HEK293 (cell line): ENCODE measurements around the gene ITGA3.

Experiments
- GLI4 ChIP-seq: fragments of 450-650 bp; formaldehyde crosslinking; IDR thresholded peaks from 2 replicates; pipeline ENCODE4 v1.5.1; 2016; ENCODE audit warnings: missing biosample characterization, missing genetic modification characterization
- HIC1 ChIP-seq: fragments of 450-650 bp; formaldehyde crosslinking; IDR thresholded peaks from 2 replicates; pipeline ENCODE4 v1.5.1; 2016; ENCODE audit warnings: missing biosample characterization, missing genetic modification characterization
- INSM2 ChIP-seq: fragments of 450-650 bp; formaldehyde crosslinking; IDR thresholded peaks from 2 replicates; pipeline ENCODE4 v1.5.1; 2016; ENCODE audit warnings: missing biosample characterization, missing genetic modification characterization
- KLF7 ChIP-seq: fragments of 450-650 bp; formaldehyde crosslinking; IDR thresholded peaks from 2 replicates; pipeline ENCODE4 v1.5.1; 2016; ENCODE audit warnings: missing biosample characterization, missing genetic modification characterization, borderline replicate concordance
- KLF9 ChIP-seq: fragments of 450-650 bp; formaldehyde crosslinking; IDR thresholded peaks from 2 replicates; pipeline ENCODE4 v1.5.1; 2016; ENCODE audit warnings: missing biosample characterization, missing genetic modification characterization, low read depth
- REPIN1 ChIP-seq: fragments of 450-650 bp; formaldehyde crosslinking; IDR thresholded peaks from 2 replicates; pipeline ENCODE4 v1.5.1; 2017; ENCODE audit warnings: missing biosample characterization, missing genetic modification characterization, low read depth
- SP2 ChIP-seq: fragments of 450-650 bp; formaldehyde crosslinking; IDR thresholded peaks from 2 replicates; pipeline ENCODE4 v1.5.1; 2016; ENCODE audit warnings: missing biosample characterization, missing genetic modification characterization
- YY1 ChIP-seq: fragments of 450-650 bp; formaldehyde crosslinking; IDR thresholded peaks from 2 replicates; pipeline ENCODE4 v1.5.1; 2018; ENCODE audit warnings: missing biosample characterization, missing genetic modification characterization
- YY2 ChIP-seq: fragments of 450-650 bp; formaldehyde crosslinking; IDR thresholded peaks from 2 replicates; pipeline ENCODE4 v1.5.1; 2016; ENCODE audit warnings: missing biosample characterization, missing genetic modification characterization
- ZBTB10 ChIP-seq: fragments of 450-650 bp; formaldehyde crosslinking; IDR thresholded peaks from 2 replicates; pipeline ENCODE4 v1.5.1; 2016; ENCODE audit warnings: missing biosample characterization, missing genetic modification characterization
- ZBTB20 ChIP-seq: fragments of 450-650 bp; formaldehyde crosslinking; IDR thresholded peaks from 2 replicates; pipeline ENCODE4 v1.5.1; 2016; ENCODE audit warnings: missing biosample characterization, missing genetic modification characterization
- ZBTB48 ChIP-seq: fragments of 450-650 bp; formaldehyde crosslinking; IDR thresholded peaks from 2 replicates; pipeline ENCODE4 v1.5.1; 2016; ENCODE audit warnings: missing biosample characterization, missing genetic modification characterization
- ZIC2 ChIP-seq: fragments of 450-650 bp; formaldehyde crosslinking; IDR thresholded peaks from 2 replicates; pipeline ENCODE4 v1.5.1; 2016; ENCODE audit warnings: missing biosample characterization, missing genetic modification characterization
- ZNF335 ChIP-seq: fragments of 450-650 bp; formaldehyde crosslinking; conservative IDR thresholded peaks from 2 replicates; pipeline ENCODE4 v1.5.1; 2016; ENCODE audit warnings: missing biosample characterization, missing genetic modification characterization
- ZNF350 ChIP-seq: fragments of 450-650 bp; formaldehyde crosslinking; IDR thresholded peaks from 2 replicates; pipeline ENCODE4 v1.5.0; 2017; ENCODE audit warnings: missing biosample characterization, mild to moderate bottlenecking, missing genetic modification characterization
- ZNF366 ChIP-seq: fragments of 450-650 bp; formaldehyde crosslinking; conservative IDR thresholded peaks from 2 replicates; pipeline ENCODE4 v1.5.1; 2016; ENCODE audit warnings: missing biosample characterization, missing genetic modification characterization
- ZNF394 ChIP-seq: fragments of 450-650 bp; formaldehyde crosslinking; IDR thresholded peaks from 2 replicates; pipeline ENCODE4 v1.5.1; 2016; ENCODE audit warnings: missing biosample characterization, missing genetic modification characterization, mild to moderate bottlenecking, moderate library complexity, borderline replicate concordance
- ZNF398 ChIP-seq: fragments of 450-650 bp; formaldehyde crosslinking; IDR thresholded peaks from 2 replicates; pipeline ENCODE4 v1.5.1; 2017; ENCODE audit warnings: missing biosample characterization, missing genetic modification characterization
- ZNF423 ChIP-seq: fragments of 450-650 bp; formaldehyde crosslinking; IDR thresholded peaks from 2 replicates; pipeline ENCODE4 v1.5.1; 2016; ENCODE audit warnings: missing biosample characterization, missing genetic modification characterization
- ZNF513 ChIP-seq: fragments of 450-650 bp; IDR thresholded peaks from 2 replicates; pipeline ENCODE4 v1.5.1; 2018; ENCODE audit warnings: missing biosample characterization, missing genetic modification characterization
- ZNF629 ChIP-seq: fragments of 450-650 bp; formaldehyde crosslinking; IDR thresholded peaks from 2 replicates; pipeline ENCODE4 v1.5.1; 2017; ENCODE audit warnings: missing biosample characterization, missing genetic modification characterization
- ZNF639 ChIP-seq: fragments of 450-650 bp; formaldehyde crosslinking; IDR thresholded peaks from 2 replicates; pipeline ENCODE4 v1.5.1; 2016; ENCODE audit warnings: missing biosample characterization, missing genetic modification characterization
- ZNF692 ChIP-seq: fragments of 450-650 bp; formaldehyde crosslinking; IDR thresholded peaks from 2 replicates; pipeline ENCODE4 v1.5.1; 2016; ENCODE audit warnings: missing biosample characterization, missing genetic modification characterization
- ZNF785 ChIP-seq: fragments of 450-650 bp; formaldehyde crosslinking; IDR thresholded peaks from 2 replicates; pipeline ENCODE4 v1.5.1; 2016; ENCODE audit warnings: missing biosample characterization, missing genetic modification characterization
- ZNF830 ChIP-seq: fragments of 450-650 bp; IDR thresholded peaks from 2 replicates; pipeline ENCODE4 v1.5.0; 2018; ENCODE audit warnings: missing biosample characterization, missing genetic modification characterization, low read depth, mild to moderate bottlenecking, moderate library complexity

The ITGA3 gene

GRCh38 chr17:50051082-50051576, 4.8 kb upstream of the ITGA3 start (continued):
- peak; percentile 75 for TF ChIP-seq HIC1
- TF ChIP-seq KLF7 (tag by site-specific recombination), result no peak
- no peak for TF ChIP-seq REPIN1 (tag by site-specific recombination)
- TF ChIP-seq ZNF513 (tag by site-specific recombination), result no peak
- TF ChIP-seq YY1 (tag by site-specific recombination), result no peak
- peak; percentile 70 for TF ChIP-seq ZNF629 (tag by site-specific recombination)
- TF ChIP-seq SP2 (tag by site-specific recombination), result peak; percentile 33
- no peak for TF ChIP-seq ZNF423
- peak; percentile 25; the same call in 1 of the 2 replicates for TF ChIP-seq ZBTB10 (tag by site-specific recombination)
- TF ChIP-seq ZNF398 (tag by site-specific recombination), result peak; percentile 52
- no peak for TF ChIP-seq KLF9 (tag by site-specific recombination)
- TF ChIP-seq GLI4 (tag by site-specific recombination), result no peak
- no peak for TF ChIP-seq ZNF350
- no peak for TF ChIP-seq ZNF785 (tag by site-specific recombination)
- peak; percentile 76 for TF ChIP-seq ZNF366
- TF ChIP-seq ZNF830 (tag by site-specific recombination), result no peak
- TF ChIP-seq ZBTB48 (tag by site-specific recombination), result peak; percentile 51; the same call in 1 of the 2 replicates
- peak; percentile 89 for TF ChIP-seq ZNF335 (tag by site-specific recombination)
- TF ChIP-seq ZNF692 (tag by site-specific recombination), result peak; percentile 56
- peak; percentile 46; the same call in 1 of the 2 replicates for TF ChIP-seq INSM2
- TF ChIP-seq ZNF394 (tag by site-specific recombination), result peak; percentile 76
- peak; percentile 48; the same call in 1 of the 2 replicates for TF ChIP-seq ZBTB20 (tag by site-specific recombination)
- TF ChIP-seq ZNF639 (tag by site-specific recombination), result peak; percentile 23; the same call in 1 of the 2 replicates
- TF ChIP-seq YY2 (tag by site-specific recombination), result no peak
- peak; percentile 93 for TF ChIP-seq ZIC2 (tag by site-specific recombination)
